ENCODE data around the gene RPS27A.
A peak's percentile ranks its signal among the peaks of the same experiment; 100 is the strongest.
"Not testable (repeated sequence)": the region's sequence is repeated elsewhere in the genome, so short reads cannot be mapped to it uniquely, and the experiment has no call there.

Gene RPS27A

DNA sequence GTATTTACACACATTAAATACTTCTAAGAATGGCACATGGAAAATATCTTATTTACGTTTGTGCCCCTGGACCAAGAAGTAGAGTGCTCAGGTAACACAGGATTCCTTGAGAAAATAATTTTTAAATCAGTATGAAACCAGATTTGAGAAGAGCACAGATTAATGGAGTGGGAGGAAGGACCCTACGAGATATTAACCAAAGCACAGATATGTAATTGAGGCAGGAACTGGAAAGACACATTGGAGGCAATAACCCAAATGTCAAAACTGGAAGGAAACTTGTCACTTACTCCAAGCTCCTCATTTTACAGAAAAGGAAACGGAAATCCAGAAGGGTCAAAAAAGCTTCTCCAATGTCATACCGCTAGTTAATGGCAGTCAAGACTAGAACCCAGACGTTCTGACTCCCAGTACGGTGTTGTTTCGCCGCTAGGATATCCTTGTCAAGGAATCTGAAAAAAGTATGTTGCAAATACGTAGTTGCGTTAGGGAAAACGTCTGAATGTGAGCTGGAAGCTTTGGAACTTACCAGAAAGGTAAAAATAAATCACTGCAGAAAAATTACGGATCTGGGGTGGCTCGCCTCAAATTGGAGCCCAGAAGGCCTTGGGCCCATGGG, 35.9 kb downstream of the RPS27A start:
- H3K4me3 ChIP-seq (ENCODE audit: low read length): peak overlapping the region; percentile 95
- H3K79me2 ChIP-seq (ENCODE audit: low read length): peaks cover 11% of the 10 kb centered on the region
- TF ChIP-seq, protein P1, sequence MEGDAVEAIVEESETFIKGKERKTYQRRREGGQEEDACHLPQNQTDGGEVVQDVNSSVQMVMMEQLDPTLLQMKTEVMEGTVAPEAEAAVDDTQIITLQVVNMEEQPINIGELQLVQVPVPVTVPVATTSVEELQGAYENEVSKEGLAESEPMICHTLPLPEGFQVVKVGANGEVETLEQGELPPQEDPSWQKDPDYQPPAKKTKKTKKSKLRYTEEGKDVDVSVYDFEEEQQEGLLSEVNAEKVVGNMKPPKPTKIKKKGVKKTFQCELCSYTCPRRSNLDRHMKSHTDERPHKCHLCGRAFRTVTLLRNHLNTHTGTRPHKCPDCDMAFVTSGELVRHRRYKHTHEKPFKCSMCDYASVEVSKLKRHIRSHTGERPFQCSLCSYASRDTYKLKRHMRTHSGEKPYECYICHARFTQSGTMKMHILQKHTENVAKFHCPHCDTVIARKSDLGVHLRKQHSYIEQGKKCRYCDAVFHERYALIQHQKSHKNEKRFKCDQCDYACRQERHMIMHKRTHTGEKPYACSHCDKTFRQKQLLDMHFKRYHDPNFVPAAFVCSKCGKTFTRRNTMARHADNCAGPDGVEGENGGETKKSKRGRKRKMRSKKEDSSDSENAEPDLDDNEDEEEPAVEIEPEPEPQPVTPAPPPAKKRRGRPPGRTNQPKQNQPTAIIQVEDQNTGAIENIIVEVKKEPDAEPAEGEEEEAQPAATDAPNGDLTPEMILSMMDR (IDR thresholded peaks at IDR 0.05; ENCODE audit: low read depth, low read length): no peak
- TF ChIP-seq EZH2phosphoT487 (IDR thresholded peaks at IDR 0.05; ENCODE audit: low read depth): no peak
- H3K27me3 ChIP-seq (ENCODE audit: low read depth, low read length): no peaks in the 10 kb centered on the region
- peaks cover 10% of the 10 kb centered on the region for H3K36me3 ChIP-seq (replicated peaks; ENCODE audit: low read depth, low read length)
- no peaks in the 10 kb centered on the region for H4K20me1 ChIP-seq (ENCODE audit: insufficient read depth, low read length)
- peak overlapping the region; percentile 90 for H3K9ac ChIP-seq (ENCODE audit: low read length)
- peak overlapping the region; percentile 59 for H3K27ac ChIP-seq (ENCODE audit: low read length)
- H2AFZ ChIP-seq (ENCODE audit: low read depth, low read length): peak overlapping the region; percentile 86
- peaks cover 8% of the 10 kb centered on the region; the same call in 1 of the 2 replicates for H3K4me1 ChIP-seq (ENCODE audit: low read length)
- peak overlapping the region; percentile 79 for H3K4me2 ChIP-seq (ENCODE audit: low read length)
- no peaks in the 10 kb centered on the region for H3K9me3 ChIP-seq (ENCODE audit: insufficient read depth, low read length)

DNA sequence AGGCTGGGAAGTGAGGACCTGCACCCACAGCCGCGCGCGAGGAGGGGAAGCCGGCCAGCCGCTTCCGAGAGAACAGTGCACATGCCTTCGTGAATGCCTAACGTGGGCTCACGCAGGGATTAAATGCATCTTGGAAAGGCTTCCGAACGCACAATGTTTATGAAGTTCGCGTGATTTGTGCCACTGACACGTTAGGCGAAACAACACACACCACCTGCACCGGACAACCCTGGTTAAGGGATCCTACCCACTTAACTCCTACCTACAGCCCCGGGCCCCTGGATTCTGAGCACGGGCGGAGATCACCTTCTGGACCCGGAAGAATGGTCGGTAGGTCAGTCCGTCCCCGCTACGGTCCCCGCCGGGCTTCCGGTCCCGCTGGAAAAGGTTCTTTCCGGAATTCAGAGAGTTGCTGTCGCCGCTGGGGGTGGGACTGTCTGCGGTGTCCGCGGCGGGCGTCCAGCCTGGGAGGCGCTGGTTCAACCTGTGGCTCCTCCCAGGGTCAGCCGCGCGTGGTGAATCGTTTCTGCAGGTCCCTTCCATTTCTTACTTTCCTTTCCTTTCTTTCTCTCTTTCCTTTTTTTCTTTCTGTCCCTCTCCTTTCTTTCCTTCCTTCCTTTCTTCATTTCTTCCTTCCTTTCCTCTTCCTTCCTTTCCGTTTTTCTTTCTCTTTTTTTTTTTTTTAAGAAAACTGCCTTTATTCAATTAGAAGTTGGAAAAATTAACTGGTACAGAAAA, 36.6 kb downstream of the RPS27A start, which contains the start of gene MTIF2:
TSS of gene MTIF2 (minus strand) at position 325 of the 738 bp plus-strand sequence. CDS start 5,373 bp downstream, outside the sequence.
- Histone ChIP-seq H3K36me3 (replicated peaks; ENCODE audit: low read depth, low read length) (peaks cover 10% of the 10 kb centered on the region), H3K9me3 (ENCODE audit: insufficient read depth, low read length) (no peaks in the 10 kb centered on the region), H3K79me2 (ENCODE audit: low read length) (peaks cover 11% of the 10 kb centered on the region), H3K27me3 (ENCODE audit: low read depth, low read length) (no peaks in the 10 kb centered on the region), H3K27ac (ENCODE audit: low read length) (peak within 1 kb of the TSS; percentile 59), H3K4me3 (ENCODE audit: low read length) (peak within 1 kb of the TSS; percentile 95), H3K4me2 (ENCODE audit: low read length) (peak within 1 kb of the TSS; percentile 81), H3K4me1 (ENCODE audit: low read length) (peaks cover 8% of the 10 kb centered on the region; the same call in 1 of the 2 replicates), H4K20me1 (ENCODE audit: insufficient read depth, low read length) (no peaks in the 10 kb centered on the region), H2AFZ (ENCODE audit: low read depth, low read length) (peak within 1 kb of the TSS; percentile 86), H3K9ac (ENCODE audit: low read length) (peak within 1 kb of the TSS; percentile 90)
- TF ChIP-seq, protein P1 (IDR thresholded peaks at IDR 0.05; ENCODE audit: low read depth, low read length): no peak; the same call in 1 of the 2 replicates
- TF ChIP-seq EZH2phosphoT487 (IDR thresholded peaks at IDR 0.05; ENCODE audit: low read depth): no peak

DNA sequence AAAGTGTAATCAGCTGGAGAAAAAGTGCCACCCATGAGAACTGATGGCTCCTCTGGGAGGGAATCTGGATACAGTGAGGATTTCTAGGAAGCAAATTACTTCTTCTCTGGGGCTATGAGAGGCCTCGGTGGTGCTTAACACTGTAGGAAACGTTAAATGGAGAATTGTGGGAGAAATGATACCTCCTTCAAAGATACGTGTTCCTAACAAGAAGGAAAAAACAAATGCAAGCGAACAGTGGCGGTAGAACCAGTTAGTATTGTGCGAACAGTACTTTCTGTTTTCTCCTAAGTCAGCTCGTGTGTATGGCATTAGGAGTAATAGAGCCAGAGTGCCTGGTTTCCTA, 37.1 kb downstream of the RPS27A start:
- TF ChIP-seq EZH2phosphoT487 (IDR thresholded peaks at IDR 0.05; ENCODE audit: low read depth): no peak
- TF ChIP-seq, protein P1 (IDR thresholded peaks at IDR 0.05; ENCODE audit: low read depth, low read length): no peak
- H3K27ac ChIP-seq (ENCODE audit: low read length): peak overlapping the region; percentile 59; the same call in 1 of the 2 replicates
- H4K20me1 ChIP-seq (ENCODE audit: insufficient read depth, low read length): no peaks in the 10 kb centered on the region
- H3K9me3 ChIP-seq (ENCODE audit: insufficient read depth, low read length): no peaks in the 10 kb centered on the region
- peaks cover 7% of the 10 kb centered on the region for H3K36me3 ChIP-seq (replicated peaks; ENCODE audit: low read depth, low read length)
- H3K4me1 ChIP-seq (ENCODE audit: low read length): peaks cover 8% of the 10 kb centered on the region; the same call in 1 of the 2 replicates
- H3K27me3 ChIP-seq (ENCODE audit: low read depth, low read length): no peaks in the 10 kb centered on the region
- peak overlapping the region; percentile 77 for H2AFZ ChIP-seq (ENCODE audit: low read depth, low read length)
- H3K4me2 ChIP-seq (ENCODE audit: low read length): peak overlapping the region; percentile 81
- peak overlapping the region; percentile 90 for H3K9ac ChIP-seq (ENCODE audit: low read length)
- peaks cover 11% of the 10 kb centered on the region for H3K79me2 ChIP-seq (ENCODE audit: low read length)
- peak overlapping the region; percentile 95 for H3K4me3 ChIP-seq (ENCODE audit: low read length)

DNA sequence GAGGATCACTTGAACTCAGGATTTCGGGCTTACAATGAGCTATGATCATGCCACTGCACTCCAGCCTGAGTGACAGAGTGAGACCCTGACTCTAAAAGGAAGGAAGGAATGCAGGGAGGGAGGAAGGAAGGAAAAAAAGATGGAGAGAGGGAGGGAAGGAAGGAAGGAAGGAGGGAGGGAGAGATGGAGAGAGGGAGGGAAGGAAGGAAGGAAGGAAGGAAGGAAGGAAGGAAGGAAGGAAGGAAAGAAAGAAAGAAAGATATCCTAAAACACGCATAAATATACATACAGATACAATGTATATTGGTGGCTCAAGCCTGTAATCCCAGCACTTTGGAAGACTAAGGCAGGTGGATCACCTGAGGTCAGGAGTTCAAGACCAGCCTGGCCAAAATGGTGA, 41.9 kb downstream of the RPS27A start:
- not testable (repeated sequence) for H2AFZ ChIP-seq (ENCODE audit: low read depth, low read length); H4K20me1 ChIP-seq (ENCODE audit: insufficient read depth, low read length); H3K27me3 ChIP-seq (ENCODE audit: low read depth, low read length); H3K9me3 ChIP-seq (ENCODE audit: insufficient read depth, low read length); H3K27ac ChIP-seq (ENCODE audit: low read length); H3K36me3 ChIP-seq (replicated peaks; ENCODE audit: low read depth, low read length); H3K79me2 ChIP-seq (ENCODE audit: low read length); H3K4me2 ChIP-seq (ENCODE audit: low read length); H3K4me1 ChIP-seq (ENCODE audit: low read length); H3K9ac ChIP-seq (ENCODE audit: low read length); H3K4me3 ChIP-seq (ENCODE audit: low read length)

Measured in OCI-LY3 (cell line).